HG02840 (cell line): Measurements from ENCODE around the gene PGAP1.

ENCODE experiments used
- ATAC-seq: cut with Tn5 transposase; IDR thresholded peaks from one replicate; pipeline ENCODE4 v1.9.1; 2021; ENCODE audit warnings: mild to moderate bottlenecking, moderate library complexity, moderate number of reproducible peaks; ENCODE audit not compliant: unreplicated experiment, low FRiP score

PGAP1 gene, protein sequence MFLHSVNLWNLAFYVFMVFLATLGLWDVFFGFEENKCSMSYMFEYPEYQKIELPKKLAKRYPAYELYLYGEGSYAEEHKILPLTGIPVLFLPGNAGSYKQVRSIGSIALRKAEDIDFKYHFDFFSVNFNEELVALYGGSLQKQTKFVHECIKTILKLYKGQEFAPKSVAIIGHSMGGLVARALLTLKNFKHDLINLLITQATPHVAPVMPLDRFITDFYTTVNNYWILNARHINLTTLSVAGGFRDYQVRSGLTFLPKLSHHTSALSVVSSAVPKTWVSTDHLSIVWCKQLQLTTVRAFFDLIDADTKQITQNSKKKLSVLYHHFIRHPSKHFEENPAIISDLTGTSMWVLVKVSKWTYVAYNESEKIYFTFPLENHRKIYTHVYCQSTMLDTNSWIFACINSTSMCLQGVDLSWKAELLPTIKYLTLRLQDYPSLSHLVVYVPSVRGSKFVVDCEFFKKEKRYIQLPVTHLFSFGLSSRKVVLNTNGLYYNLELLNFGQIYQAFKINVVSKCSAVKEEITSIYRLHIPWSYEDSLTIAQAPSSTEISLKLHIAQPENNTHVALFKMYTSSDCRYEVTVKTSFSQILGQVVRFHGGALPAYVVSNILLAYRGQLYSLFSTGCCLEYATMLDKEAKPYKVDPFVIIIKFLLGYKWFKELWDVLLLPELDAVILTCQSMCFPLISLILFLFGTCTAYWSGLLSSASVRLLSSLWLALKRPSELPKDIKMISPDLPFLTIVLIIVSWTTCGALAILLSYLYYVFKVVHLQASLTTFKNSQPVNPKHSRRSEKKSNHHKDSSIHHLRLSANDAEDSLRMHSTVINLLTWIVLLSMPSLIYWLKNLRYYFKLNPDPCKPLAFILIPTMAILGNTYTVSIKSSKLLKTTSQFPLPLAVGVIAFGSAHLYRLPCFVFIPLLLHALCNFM

DNA sequence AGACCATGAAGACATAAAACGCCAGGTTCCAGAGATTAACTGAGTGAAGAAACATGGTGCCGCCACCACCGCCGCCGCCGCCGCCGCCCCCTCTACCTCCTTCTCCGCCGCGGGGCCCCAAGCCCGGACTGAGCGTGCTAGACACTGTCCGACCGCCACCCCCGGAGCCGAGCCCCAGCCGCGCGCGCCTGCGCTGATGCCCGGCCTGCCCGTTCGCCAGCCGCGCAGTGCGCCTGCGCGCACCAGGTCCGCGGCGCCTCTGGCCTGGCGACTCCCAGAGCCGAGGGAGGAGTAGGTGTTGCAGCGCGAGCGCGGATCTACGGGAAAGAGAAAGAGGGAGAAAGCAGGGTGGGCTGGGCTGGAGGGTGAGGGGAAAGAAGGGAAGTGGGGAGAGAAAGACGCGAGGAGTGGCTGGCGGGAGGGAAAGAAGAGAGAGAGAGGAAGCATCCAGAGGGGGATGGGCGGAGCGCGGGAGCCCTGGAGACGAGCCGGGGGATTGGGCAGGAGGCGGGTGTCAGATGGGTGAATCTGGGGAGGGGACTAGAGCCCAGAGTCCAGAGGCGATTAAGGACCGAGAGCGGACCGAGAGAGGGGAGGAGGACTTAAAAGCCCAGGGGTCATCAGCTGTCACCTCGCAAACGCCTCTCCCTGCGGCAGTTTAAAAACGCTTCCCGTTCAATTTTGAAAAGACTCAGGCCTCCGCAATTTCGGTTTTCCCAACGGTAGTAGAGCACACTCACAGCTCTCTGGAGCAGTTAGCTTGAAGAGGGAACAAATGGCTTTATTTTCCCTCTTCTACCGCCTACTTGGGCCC is at the start of gene PGAP1:
TSS of gene PGAP1 (minus strand) at position 146 of the 814 bp plus-strand sequence. CDS start at position 55, 91 bp downstream.
- peak; percentile 90 for ATAC-seq

DNA sequence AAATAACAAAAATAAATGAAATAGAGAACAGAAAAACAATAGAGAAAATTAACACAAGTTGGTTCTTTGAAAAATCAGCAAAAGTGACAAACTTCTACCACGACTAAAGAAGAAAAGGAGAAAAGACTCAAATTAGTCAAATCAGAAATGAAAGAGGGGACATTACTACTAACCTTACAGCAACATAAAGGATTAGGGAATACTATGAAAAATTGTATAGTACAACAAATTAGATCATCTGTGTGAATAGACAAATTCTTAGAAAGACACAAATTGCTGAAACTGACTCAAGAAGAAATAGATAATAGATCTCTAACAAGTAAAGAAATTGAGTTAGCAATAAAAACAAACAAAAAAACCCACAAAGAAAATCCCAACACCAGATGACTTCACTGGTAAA is 48.5 kb upstream of the PGAP1 start:
- ATAC-seq = no peak

DNA sequence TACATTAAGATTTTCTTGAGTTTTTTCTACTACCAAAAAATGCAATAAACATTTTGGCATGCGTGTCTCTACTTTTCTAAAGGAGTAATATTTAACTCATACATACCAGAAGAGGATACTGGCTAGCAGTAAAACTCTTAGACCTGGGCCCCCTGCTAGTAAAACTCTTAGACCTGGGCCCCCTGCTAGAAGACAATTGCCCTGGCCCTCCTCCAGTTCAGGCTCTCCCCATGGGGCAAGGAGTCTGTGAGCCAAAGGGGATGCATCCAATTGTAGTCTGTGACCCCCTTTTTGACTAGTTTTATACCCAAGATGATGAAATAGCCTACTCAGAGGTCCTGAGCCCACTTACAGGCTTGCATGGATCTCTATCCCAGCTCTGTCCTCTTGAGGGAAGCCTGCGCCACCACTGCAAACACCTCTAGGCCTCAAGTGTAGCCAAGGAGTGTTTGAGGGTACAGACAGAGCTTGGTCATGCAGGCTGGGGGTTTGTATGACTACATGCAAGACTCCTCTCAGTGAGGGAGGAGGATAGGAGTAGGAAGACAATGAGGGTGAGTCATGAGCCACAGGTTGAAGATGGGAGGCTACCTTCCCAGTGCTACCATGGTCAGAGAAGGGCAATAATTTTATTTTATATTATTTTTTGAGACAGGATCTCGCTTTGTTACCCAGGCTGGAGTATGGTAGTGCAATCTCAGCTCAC is 45.2 kb upstream of the PGAP1 start:
- no peak for ATAC-seq

DNA sequence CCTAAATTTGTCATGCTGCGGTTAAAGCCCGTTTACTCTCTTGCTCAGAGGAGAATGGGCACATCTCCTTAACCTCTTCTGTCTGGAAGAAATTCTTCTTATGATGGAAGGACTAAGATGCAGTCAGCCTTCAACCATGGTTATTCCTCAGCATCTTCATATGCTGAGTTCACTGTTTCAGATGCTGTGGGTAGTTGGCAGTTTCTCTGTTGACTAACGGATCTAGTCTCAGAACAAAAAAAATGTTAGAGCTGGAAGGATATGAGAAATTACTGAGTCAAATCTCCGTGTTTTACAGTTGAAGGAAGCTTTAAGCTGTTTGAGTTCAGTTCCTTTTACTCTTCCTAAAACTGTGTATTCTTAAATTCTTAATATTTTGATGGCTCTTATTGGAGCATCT is 43.6 kb upstream of the PGAP1 start:
- ATAC-seq = no peak

DNA sequence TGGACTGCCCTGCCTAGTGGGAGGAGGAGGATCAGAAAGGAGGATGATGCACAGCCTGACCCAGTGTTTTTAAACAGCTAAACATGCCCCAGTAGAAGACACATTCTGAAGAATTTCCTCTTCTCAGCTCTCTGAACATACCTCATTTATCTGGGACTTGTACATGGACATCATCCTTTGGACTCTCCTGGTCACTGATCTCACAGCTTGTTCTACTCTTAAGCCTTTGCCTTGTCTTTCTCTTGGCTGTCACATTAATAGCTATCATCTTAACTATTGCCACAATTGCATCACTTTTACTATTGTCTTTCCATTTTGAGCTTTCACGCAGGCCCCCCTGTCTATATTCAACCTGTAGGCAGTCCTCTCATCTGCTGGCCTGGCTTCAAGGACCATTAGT is 42.0 kb upstream of the PGAP1 start:
- ATAC-seq = no peak

DNA sequence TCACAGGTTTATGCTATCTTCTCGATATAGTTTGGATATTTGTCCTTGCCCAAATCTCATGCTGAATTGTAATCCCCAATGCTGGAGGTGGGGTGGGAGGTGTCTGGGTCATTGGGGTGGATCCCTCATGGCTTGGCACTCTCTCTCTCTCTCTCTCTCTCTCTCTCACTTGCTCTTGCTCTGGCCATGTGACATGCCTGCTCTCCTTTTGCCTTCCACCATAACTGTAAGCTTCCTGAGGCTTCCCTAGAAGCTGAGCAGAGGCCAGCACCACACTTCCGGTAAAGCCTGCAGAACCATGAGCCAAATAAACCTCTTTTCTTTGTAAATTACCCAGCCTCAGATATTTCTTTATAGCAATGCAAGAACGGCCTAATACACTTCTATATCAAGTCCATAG is 41.3 kb upstream of the PGAP1 start:
- no peak for ATAC-seq

DNA sequence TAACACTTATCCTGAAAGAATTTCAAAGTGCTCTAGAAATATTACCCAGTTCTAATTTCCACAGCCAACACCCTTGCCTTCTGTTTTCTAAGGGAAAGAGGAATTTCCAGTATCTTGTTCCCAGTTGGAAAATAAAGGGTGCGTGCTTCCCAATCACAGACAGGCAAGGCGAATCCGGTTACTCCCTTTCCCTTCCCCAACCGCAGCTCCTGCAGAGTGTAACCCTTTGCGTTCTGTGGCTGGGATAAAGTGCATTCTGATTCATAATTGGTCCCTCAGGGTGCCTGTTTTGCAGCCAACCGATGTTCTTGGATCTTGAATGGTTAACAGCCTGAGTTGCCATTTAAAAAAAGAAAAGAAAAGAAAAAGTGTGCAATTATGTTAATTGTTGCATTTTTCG is 40.6 kb upstream of the PGAP1 start:
- ATAC-seq = no peak

DNA sequence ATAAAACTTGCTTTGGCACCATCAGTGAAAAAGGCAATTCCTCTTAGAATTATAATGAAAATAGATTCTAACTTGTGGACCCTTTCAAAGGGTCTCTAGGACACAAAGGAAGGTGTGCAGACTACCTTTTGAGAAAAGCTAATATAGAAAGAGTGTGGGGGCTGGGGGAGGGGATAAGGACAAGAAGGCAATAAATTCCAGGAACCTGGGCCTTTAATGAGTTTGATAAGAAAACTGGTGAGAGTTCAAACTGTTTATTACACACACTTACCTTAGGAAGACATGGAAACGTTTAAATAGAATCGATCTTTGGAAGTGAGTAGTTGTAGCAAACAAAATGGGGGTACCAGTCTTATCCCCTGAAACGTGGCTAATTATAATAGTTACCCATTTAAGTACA is 39.6 kb upstream of the PGAP1 start:
- ATAC-seq = no peak

DNA sequence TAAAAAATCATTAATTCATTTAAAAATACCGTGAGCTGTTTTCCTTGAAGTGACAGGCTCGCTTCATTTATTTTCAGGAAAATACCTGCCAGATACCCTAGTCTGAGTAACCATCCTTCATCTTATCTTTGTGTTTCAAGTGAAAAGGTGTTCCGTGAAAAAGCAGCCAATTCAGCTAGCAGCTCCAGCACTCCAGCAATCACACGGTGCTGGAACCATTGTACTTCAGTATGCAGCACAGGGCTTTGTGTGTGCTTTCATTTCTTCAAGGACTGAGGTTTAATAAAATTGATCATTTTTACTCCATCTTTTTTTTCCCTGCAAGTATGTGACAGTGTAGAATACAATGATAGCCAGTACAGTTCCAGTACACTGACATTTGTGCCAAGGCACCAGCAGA is 39.1 kb upstream of the PGAP1 start:
- ATAC-seq = no peak

DNA sequence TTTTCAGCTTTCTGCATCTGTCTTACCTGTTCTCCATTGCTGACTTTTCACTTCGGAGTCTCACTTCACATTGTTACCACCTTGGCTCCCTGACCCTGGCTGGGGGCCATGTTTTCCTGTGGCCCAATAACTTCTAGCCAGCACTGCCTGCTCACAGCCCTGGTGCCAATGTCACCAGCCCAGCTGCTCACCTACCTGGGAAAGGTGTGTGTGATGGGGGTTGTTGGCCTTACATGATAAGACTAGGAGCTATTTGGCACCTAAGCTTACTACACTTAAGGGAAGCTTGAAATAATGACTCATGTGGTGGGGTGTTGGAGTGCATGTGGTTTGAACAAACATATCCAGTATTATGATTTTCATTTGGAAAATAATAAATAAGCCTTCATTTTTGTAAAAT is 37.5 kb upstream of the PGAP1 start:
- ATAC-seq = no peak

DNA sequence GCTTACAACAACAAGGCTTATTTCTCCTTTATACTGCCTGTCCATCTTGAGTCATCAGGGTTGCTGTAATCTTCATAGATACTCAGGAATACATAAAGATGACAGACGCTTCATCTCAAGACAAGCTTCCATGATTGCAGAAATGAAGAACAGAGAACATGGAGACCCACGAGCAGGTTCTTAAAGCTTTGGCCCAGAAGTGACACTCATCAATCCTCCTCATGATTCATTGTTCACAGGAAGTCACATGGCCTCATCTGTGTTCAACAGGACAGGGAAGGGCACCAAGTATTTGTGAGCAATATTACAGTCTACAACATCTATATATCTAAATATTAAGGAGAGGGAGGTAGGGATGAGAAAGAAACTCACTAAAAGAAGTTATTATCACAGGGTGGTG is 36.5 kb upstream of the PGAP1 start:
- no peak for ATAC-seq

DNA sequence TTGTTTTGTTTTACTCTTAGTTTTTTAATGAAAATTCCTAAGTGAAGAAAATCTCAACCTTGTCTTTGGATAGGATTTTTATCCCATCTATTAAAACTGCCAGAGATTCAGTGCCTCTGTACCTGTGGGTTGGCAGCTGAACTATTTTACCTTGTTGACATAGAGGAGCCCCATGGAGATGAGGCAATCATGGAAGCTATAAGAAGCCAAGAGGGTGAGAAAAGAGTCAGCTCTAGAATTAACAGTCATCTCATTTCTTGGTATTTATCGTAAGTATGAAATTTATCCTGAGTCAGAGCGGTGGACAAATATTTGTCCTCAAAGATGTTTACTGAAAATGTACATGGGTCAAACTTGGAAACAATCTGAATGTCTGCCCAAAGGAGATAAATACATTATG is 35.8 kb upstream of the PGAP1 start:
- no peak for ATAC-seq

DNA sequence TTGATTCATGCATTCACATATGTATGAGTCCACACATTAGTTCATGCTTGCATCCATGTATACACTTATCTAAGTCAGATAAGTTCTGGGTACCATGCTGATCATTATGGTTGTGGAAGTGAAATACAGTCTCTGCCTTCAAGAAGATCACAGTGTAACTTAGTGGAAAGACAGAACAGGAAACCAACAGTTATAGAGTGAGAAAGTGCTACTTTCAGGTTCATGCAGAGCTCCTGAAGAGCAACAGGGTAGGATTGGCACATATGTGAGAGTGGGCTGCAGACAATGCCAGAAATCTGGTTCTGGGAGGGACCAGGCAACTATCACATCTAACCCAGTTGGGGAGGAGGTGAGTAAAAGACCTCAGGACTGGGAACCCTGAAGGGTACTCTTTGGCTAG is 35.4 kb upstream of the PGAP1 start:
- peak; percentile 85 for ATAC-seq

DNA sequence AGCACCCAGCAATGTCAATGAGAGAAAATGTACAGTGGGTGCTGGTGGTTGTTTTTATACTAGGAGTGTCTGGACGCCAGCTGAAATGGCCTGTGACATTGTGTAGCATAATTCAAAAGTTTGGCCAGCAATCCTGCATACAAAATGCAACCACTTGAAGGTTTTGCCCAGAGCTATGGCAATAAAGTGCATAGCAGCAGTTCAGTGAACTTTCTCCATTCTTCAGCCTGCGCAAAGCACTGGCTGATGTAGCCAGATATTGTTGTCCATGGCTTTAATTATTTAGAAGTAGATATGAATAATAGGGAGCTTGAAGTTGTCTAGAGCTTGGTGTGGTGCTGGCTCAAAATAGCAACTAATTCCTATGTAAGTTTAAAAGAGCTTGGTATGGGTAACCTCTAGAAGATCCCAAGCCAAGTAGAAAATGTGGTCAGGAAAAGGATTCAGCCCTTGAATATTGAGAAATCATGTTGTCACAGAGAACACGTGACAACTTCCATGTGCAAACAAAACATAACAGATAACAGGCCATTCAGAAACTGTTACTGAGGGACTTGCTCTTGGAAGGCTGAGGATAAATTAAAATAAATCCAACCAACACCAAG is 33.3 kb upstream of the PGAP1 start:
- ATAC-seq = no peak

DNA sequence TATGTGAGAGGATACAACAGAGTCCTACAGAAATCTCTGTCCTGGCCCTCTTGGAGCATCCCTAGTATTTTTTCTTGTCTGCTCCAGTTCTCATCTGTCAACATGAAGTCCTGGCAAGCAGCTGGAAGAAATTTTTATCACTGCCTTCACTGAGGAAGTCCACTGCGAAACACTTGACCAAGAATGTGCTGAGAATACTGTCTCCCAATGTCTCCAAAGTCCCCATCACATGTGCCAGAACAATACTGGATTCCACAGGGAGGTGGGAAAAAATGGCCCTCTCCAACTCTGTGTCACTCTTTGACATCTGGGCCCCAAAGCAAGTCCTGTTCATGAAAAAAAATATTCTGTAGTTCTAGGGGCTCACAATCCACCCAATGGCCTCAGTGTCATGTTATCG is 32.8 kb upstream of the PGAP1 start:
- ATAC-seq = no peak

DNA sequence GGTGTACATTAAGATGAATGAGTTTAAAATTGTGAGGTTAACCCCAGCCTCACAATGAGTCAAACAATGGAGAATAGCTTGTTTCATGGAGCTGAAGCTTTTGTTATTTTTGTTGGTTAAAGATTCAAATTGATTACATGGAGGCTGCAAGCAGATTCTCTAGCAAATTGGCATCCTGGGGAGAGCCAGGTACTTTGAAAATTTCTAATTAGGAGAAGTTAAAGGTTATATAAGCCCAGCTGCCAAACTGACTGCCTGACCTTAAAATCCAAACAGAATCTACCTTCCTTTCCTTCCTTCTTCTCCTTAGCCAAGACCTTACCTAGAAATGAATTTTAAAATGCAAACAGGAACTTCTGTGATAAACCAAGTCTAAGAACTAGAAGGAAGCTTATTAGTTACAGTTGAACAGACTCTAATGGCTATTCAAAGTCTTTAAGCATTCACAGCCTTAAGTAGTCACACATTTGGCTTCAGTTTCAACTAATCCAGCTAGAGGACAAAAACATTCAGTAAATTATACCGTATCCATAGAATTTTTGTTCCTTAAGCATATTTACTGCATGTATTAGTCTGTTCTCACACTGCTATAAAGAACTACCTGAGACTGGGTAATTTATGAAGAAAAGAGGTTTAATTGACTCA is 31.5 kb upstream of the PGAP1 start:
- ATAC-seq = no peak

DNA sequence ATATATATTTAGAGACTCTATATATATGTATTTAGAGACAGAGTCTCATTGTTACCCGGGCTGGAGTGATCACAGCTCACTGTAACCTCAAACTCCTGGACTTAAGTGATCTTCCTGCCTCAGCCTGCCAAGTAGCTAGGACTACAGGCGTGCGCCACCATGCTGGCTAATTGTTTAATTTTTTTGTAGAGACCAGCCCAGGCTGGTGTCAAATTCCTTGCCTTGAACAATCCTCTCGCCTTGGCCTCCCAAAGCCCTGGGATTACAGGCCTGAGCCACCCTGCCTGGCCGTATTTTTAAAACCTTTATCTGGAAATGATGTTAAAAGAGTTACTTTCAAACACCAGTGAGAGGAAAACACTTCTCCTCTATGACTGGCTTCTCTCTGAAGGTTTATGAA is 30.9 kb upstream of the PGAP1 start:
- no peak for ATAC-seq

DNA sequence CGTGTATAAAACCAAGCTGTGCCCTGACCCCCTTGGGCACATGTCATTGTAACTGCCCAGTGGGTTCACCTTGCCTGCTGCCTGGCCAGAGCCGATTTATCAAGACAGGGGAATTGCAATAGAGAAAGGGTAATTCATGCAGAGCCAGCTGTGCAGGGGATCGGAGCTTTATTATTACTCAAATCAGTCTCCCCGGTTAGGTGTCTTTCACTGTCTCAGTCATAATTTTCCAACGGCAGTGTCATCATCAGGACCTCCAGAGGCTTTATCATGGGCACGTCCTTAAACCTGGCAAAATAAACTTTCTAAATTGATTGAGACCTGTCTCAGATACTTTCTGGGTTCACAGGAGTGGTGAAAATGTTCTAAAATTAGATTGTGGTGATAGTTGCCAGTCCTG is 29.6 kb upstream of the PGAP1 start:
- no peak for ATAC-seq

DNA sequence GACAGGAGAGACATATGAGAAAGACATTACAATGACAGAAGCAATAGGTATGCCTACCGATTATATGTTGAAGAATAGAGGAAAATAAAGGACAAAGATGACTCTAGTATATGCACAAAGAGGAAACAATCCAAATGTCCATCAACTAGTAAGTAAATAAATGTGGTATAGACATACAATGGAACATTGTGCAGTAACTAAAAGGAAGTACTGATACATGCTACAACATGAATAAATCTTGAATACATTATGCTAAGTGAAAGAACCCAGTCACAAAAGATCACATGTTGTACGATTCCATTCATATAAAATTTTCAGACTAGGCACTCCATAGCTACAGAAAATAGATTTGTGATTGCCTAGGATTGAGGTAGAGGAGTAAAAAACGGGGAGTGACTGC is 28.5 kb upstream of the PGAP1 start:
- no peak for ATAC-seq
